Measurements from ENCODE around the gene SLFN12L.

The SLFN12L gene

DNA sequence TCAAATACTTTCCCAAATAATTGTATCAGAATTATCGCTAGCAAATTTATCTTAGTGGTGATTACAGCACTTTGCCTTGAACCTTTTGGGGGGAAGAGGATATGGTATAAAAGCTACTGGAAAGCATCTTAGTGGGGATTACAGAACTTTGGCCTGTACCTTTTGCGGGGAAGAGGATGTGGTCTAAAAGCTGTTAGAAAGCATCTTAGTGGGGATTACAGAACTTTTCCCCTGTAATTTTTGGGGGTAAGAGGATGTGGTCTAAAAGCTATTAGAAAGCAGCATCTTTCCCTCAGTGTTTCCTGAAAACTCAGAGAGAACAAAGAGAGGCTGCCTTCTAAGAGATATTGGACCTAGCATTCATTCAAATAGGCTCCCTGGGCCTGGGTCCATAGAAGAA lies 109.2 kb downstream of the SLFN12L start:
- no peak overlapping the region for H3K4me3 ChIP-seq (ENCODE audit: low read depth, low read length)
- TF ChIP-seq, protein P1, sequence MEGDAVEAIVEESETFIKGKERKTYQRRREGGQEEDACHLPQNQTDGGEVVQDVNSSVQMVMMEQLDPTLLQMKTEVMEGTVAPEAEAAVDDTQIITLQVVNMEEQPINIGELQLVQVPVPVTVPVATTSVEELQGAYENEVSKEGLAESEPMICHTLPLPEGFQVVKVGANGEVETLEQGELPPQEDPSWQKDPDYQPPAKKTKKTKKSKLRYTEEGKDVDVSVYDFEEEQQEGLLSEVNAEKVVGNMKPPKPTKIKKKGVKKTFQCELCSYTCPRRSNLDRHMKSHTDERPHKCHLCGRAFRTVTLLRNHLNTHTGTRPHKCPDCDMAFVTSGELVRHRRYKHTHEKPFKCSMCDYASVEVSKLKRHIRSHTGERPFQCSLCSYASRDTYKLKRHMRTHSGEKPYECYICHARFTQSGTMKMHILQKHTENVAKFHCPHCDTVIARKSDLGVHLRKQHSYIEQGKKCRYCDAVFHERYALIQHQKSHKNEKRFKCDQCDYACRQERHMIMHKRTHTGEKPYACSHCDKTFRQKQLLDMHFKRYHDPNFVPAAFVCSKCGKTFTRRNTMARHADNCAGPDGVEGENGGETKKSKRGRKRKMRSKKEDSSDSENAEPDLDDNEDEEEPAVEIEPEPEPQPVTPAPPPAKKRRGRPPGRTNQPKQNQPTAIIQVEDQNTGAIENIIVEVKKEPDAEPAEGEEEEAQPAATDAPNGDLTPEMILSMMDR (IDR thresholded peaks at IDR 0.05; ENCODE audit: low read depth, low read length), result no peak

DNA sequence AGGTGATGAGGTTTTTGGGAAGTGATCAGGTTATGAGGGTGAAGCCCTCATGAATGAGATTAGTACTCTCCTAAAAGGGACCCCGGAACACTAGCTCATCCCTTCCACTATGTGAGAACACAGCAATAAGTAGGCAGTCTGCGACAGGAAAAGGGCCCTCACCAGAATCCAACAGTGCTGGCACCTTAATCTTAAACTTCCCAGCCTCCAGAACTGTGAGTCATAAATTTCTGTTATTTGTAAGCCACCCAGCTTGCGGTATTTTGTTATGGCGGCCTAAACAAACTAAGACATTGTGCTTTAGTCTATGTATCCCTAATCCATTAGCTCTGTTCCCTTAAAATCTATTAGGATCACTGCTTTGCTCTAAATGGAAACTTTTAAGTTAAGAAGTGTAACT lies 113.7 kb downstream of the SLFN12L start:
- H3K4me3 ChIP-seq (ENCODE audit: low read depth, low read length), result no peak overlapping the region
- TF ChIP-seq, protein P1 (IDR thresholded peaks at IDR 0.05; ENCODE audit: low read depth, low read length), result no peak
